Tongue (tissue), 2 donors: ENCODE measurements around the gene GLA. TPM values are rescaled to one million over a fixed set of nuclear protein-coding genes. Genes with fewer than 3 reads are reported as not detected.

Source experiments
- DNase-seq: peaks from one replicate; pipeline ENCODE4 v3.0.0-alpha.2; 2015
- total RNA-seq: library from RNA; depleted of rRNA; stranded (reverse); fragments of >200 nt; gene quantifications from one replicate; pipeline ENCODE4 v1.2.3, GENCODE V29; 2014

Gene GLA
- 18.9 TPM for total RNA-seq

- DNase-seq: peak; percentile 98
Observed at GRCh38 chrX:101407748-101408531, at the start of gene GLA, which contains the start of gene HNRNPH2. TSS of gene GLA (minus strand) at chrX:101407925. CDS start at chrX:101407903, 22 bp downstream. TSS of gene HNRNPH2 (plus strand) at chrX:101408222. CDS start at chrX:101411989, 3,767 bp downstream.

DNA sequence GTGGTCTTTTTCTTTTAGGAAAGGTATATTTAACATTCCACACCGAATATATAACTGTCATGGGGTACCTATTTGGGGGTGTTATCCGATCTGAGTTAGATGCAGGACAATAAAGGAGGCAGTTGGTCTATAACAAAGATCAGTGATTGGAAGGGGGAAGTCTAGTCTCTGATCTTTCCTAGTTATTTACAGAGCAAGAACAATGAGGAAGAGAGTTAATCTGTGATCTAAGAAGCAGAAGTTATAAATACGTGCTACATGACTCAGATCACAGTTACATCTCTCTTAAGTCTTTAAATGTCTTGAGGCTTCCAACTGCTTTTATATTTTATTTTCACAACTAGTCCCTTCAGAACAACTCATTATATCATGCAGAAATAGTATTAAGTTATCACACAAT, 44.3 kb upstream of the GLA start:
- no peak for DNase-seq

- no peak for DNase-seq
Observed at GRCh38 chrX:101450961-101451360, 43.2 kb upstream of the GLA start.

GRCh38 chrX:101450085-101450484, 42.4 kb upstream of the GLA start:
- DNase-seq: no peak

- DNase-seq: no peak
Observed at GRCh38 chrX:101449279-101449678, 41.6 kb upstream of the GLA start.

- DNase-seq: no peak
Observed at GRCh38 chrX:101442085-101442484, 34.4 kb upstream of the GLA start.

GRCh38 chrX:101430457-101431078, 22.8 kb upstream of the GLA start:
- DNase-seq: no peak

GRCh38 chrX:101429934-101430333, 22.2 kb upstream of the GLA start:
- DNase-seq: no peak

GRCh38 chrX:101427954-101428353, 20.2 kb upstream of the GLA start:
- no peak for DNase-seq

DNA sequence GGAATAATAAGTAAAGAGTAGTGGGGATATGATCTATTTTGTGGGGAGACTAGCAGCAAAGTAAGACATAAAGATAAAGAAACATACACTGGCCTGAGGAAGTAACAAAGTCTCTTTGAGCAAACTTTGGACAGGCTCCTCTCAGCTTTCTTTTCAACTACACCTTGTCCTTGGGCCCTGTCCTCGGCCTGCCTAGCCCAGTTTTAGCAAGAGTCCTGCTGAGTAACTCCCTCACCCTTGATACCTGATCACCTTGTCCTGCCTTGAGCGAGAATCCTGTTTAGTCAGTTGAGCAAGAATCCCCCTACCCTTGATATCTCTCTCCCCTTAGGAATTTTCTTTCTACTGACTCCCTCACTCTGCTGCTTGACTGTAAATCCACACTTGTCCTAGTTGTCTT, 11.8 kb upstream of the GLA start:
- no peak for DNase-seq

DNA sequence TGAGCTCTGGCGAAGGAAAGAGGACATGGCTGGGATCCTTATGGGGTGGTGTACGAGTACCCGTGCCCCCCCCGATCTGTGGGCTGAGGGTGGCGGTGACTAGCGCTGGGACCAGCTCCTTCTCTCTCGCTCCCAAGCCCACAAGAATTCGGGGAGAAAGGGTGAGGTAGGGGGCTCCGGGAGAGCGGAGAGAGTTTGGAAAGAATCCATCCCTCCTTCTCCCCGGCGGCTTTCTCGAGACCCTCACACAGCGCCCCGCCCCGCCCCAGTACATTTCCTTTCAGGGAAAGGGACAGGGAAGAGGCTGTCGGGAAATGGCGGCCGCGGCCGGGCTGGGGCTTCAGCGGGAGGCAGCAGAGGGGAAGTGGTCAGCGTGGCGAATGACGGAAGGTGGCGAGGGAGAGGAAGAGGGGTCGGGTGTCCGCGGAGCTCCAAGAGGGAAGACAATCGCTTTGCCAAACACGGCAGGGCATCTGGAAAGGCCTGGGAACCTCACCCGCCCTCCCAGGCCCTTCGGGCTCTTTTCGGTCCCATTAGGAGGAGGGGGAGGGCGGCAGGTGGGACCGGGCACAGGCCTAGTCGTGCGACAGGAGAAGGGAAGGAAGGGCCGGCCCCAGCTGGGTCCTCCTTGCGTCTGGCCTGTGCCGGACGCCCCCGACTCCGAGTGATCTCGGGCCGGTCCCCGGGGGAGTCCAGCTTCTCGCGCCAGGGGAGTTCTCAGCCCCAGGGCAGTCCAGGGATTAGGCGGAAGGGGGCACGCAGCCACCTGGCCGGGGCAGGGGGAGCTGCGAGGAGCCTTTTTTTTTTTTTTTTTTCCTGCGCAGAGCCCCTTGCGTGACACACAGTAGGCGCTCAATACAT, 10.5 kb upstream of the GLA start:
- peak; percentile 78 for DNase-seq

DNA sequence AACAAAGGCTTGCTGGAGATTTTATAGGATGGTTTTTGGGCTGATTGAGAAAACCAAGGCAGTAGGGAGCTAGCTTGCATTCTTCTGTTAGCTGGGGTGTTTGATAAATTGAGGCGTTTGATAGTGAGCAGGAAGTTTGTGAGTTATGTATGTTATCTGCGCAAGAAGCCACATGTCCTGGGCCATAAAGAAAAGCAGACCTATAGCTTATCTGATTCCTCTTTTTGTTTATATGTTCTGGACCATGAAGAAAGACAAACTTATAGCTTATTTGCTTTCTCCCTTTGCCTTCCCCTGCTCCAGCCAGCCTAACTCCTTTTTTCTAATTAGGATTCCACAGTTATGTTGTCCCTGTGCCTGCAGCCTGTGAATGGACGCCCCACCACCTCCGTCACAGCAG, 9.5 kb upstream of the GLA start:
- DNase-seq: no peak

- no peak for DNase-seq
Observed at GRCh38 chrX:101416691-101417090, 9.0 kb upstream of the GLA start.

- DNase-seq: peak; percentile 85
Observed at GRCh38 chrX:101415180-101416145, 7.7 kb upstream of the GLA start.

DNA sequence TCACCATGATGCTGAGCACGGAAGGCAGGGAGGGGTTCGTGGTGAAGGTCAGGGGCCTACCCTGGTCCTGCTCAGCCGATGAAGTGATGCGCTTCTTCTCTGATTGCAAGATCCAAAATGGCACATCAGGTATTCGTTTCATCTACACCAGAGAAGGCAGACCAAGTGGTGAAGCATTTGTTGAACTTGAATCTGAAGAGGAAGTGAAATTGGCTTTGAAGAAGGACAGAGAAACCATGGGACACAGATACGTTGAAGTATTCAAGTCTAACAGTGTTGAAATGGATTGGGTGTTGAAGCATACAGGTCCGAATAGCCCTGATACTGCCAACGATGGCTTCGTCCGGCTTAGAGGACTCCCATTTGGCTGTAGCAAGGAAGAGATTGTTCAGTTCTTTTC, 4.3 kb upstream of the GLA start:
- no peak for DNase-seq

DNA sequence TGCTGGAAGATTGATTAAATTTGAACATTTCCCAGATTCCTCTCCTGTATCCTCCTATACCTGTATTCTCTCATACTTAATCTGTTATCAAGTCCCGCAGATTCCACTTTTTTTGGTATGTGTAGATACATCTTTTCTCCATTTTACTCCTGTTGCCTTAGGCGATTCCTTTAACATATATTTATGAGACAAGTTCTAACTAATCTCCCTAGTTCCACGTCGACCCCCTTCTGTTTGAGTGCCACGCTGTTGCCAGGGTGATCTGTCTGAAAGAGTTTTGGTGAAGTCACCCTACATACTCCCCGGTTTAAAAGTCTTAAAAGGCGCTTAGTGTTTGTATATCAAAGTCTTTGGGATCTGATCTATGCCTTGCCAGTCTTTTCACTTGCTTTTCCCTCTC, 2.7 kb upstream of the GLA start:
- DNase-seq: peak; percentile 31

GRCh38 chrX:101409043-101409442, 1.3 kb upstream of the GLA start:
- no peak for DNase-seq

DNA sequence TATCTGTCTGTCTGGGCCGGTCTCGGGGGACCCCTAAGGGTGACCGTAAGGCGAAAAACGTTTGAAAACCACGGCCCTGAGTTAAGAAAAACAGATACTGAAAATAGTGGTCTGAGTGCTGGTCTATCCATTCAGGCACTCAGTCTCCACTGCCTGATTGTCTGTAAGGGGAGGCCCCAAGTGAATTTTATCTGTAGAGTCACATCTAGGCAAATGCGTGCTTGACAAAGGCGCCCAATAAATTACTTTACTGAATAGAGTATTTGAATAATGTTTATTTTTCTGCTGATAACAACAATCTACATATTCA, 762 bp upstream of the GLA start:
- no peak for DNase-seq

- no peak for DNase-seq
Observed at GRCh38 chrX:101407167-101407747, 468 bp downstream of the GLA start.

GRCh38 chrX:101399825-101400224, 7.9 kb downstream of the GLA start:
- DNase-seq: no peak

- DNase-seq: no peak
Observed at GRCh38 chrX:101398694-101399093, 9.0 kb downstream of the GLA start.

GRCh38 chrX:101397779-101398178, 9.9 kb downstream of the GLA start:
- DNase-seq: no peak
